ENCODE results near the gene STPG1. TPM values are rescaled to one million over a fixed set of nuclear protein-coding genes. Genes with fewer than 3 reads are reported as not detected.
A peak's percentile ranks its signal among the peaks of the same experiment; 100 is the strongest.

The STPG1 gene
- total and polyA plus RNA-seq, 2 of the 13 experiments (the other 11 are each of a cell fraction or from before 2014, with no cell fraction given) = 3.4 to 4.3 TPM

- TF ChIP-seq TCF7 (IDR thresholded peaks at IDR 0.05; ENCODE audit: low read depth) (no peak), ETV5 (CRISPR knock-in tag; IDR thresholded peaks at IDR 0.05; ENCODE audit: borderline replicate concordance) (peak; percentile 64; the same call in 1 of the 2 replicates), MYNN (CRISPR knock-in tag; IDR thresholded peaks at IDR 0.05; ENCODE audit: low read depth) (no peak), NR1H2 (CRISPR knock-in tag; IDR thresholded peaks at IDR 0.05; ENCODE audit: borderline replicate concordance, low read depth) (no peak), FOXK1 (CRISPR knock-in tag; IDR thresholded peaks at IDR 0.05; ENCODE audit: borderline replicate concordance, low read depth) (peak; percentile 97), MED13 (CRISPR knock-in tag; IDR thresholded peaks at IDR 0.05) (no peak), ZNF704 (CRISPR knock-in tag; IDR thresholded peaks at IDR 0.05; ENCODE audit: borderline replicate concordance) (no peak), TEAD3 (CRISPR knock-in tag; optimal IDR thresholded peaks at IDR 0.05; ENCODE audit: borderline replicate concordance) (no peak), SNRNP70 (IDR thresholded peaks at IDR 0.05; ENCODE audit: low read depth, low read length) (no peak), RAD51 (IDR thresholded peaks at IDR 0.05; ENCODE audit: borderline replicate concordance) (no peak), CBX1 (IDR thresholded peaks at IDR 0.05; ENCODE audit: low read depth) (no peak), ZNF318 (CRISPR knock-in tag; IDR thresholded peaks at IDR 0.05) (no peak), ZNF367 (CRISPR knock-in tag; IDR thresholded peaks at IDR 0.05; ENCODE audit: borderline replicate concordance) (no peak), ZNF510 (CRISPR knock-in tag; IDR thresholded peaks at IDR 0.05; ENCODE audit: low read depth) (no peak)
- TF ChIP-seq, protein P1, sequence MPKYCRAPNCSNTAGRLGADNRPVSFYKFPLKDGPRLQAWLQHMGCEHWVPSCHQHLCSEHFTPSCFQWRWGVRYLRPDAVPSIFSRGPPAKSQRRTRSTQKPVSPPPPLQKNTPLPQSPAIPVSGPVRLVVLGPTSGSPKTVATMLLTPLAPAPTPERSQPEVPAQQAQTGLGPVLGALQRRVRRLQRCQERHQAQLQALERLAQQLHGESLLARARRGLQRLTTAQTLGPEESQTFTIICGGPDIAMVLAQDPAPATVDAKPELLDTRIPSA (CRISPR knock-in tag; IDR thresholded peaks at IDR 0.05; ENCODE audit: borderline replicate concordance) = no peak
- TF ChIP-seq, protein P2, sequence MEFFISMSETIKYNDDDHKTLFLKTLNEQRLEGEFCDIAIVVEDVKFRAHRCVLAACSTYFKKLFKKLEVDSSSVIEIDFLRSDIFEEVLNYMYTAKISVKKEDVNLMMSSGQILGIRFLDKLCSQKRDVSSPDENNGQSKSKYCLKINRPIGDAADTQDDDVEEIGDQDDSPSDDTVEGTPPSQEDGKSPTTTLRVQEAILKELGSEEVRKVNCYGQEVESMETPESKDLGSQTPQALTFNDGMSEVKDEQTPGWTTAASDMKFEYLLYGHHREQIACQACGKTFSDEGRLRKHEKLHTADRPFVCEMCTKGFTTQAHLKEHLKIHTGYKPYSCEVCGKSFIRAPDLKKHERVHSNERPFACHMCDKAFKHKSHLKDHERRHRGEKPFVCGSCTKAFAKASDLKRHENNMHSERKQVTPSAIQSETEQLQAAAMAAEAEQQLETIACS (CRISPR knock-in tag; IDR thresholded peaks at IDR 0.05) = no peak
- TF ChIP-seq, protein P3, sequence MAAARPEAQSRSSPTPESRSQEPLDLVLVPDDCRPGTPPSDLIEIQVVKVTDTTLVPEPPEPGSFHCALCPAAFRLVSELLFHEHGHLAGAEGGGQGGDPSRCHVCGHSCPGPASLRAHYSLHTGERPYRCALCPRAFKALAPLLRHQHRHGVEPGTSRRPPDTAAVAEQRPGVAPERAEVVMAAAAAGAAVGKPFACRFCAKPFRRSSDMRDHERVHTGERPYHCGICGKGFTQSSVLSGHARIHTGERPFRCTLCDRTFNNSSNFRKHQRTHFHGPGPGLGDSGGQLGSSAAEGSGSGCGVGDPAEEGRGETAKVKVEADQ (CRISPR knock-in tag; IDR thresholded peaks at IDR 0.05; ENCODE audit: borderline replicate concordance) = peak; percentile 49; the same call in 1 of the 2 replicates
Measured at GRCh38 chr1:24415334-24415909, 1.8 kb upstream of the STPG1 start, which contains the start of gene NIPAL3 (continued).

Measured in HepG2 (cell line).